BLaER1 (cell line): ENCODE data around the gene PHF10.

Source experiments
- H3K27ac ChIP-seq: shearing (Covaris generic); formaldehyde crosslinking; 2 replicates; pipeline ENCODE4 v1.8.1; 2022
- H3K27me3 ChIP-seq: shearing (Covaris generic); formaldehyde crosslinking; 2 replicates; pipeline ENCODE4 v1.8.1; 2022
- H3K36me3 ChIP-seq: shearing (Covaris generic); formaldehyde crosslinking; 2 replicates; pipeline ENCODE4 v1.8.1; 2022
- H3K4me1 ChIP-seq: shearing (Covaris generic); formaldehyde crosslinking; 2 replicates; pipeline ENCODE4 v1.8.1; 2022
- H3K4me2 ChIP-seq: shearing (Covaris generic); formaldehyde crosslinking; 2 replicates; pipeline ENCODE4 v1.8.1; 2022
- H3K4me3 ChIP-seq: shearing (Covaris generic); formaldehyde crosslinking; 2 replicates; pipeline ENCODE4 v1.8.1; 2022
- H3K9ac ChIP-seq: shearing (Covaris generic); formaldehyde crosslinking; 2 replicates; pipeline ENCODE4 v1.8.1; 2022
- H3K9me3 ChIP-seq: shearing (Covaris generic); formaldehyde crosslinking; 2 replicates; pipeline ENCODE4 v1.8.1; 2022
- H4K20me1 ChIP-seq: shearing (Covaris generic); formaldehyde crosslinking; 2 replicates; pipeline ENCODE4 v1.8.1; 2022
- Cebpa-rat ChIP-seq: shearing (Covaris generic); IDR thresholded peaks from 2 replicates; pipeline ENCODE4 v1.8.1; 2022

The PHF10 gene

GRCh38 chr6:169685860-169686259 is 38.4 kb downstream of the PHF10 start:
- no peak overlapping the region for H3K9ac ChIP-seq
- no peak for TF ChIP-seq Cebpa-rat
- H3K9me3 ChIP-seq: peaks cover 65% of the 10 kb centered on the region
- H3K36me3 ChIP-seq: peaks cover 74% of the 10 kb centered on the region
- H4K20me1 ChIP-seq: no peaks in the 10 kb centered on the region; the same call in 1 of the 2 replicates
- H3K4me2 ChIP-seq: no peak overlapping the region
- H3K27me3 ChIP-seq: no peaks in the 10 kb centered on the region
- H3K4me3 ChIP-seq: no peak overlapping the region
- no peaks in the 10 kb centered on the region for H3K4me1 ChIP-seq
- H3K27ac ChIP-seq: no peak overlapping the region

DNA sequence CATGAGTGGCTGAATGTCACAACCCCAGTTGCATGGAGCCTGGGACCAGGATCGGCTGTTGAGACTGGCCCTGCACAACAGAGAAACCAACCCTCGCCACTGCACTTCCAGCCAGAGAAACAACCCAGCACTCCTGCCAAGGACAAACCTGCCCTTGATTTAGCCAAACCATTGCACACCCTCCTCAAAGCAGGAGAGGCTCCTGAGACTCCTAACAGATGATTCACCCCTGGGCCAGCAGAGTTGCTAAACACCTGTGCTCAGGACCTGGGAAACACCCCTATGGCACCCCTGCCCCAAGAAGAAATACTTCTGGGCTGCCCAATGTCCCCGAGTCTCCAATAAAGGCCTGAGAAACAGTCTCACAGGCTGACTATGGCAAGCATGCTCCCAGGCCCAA is 40.2 kb downstream of the PHF10 start:
- TF ChIP-seq Cebpa-rat: no peak
- no peaks in the 10 kb centered on the region; the same call in 1 of the 2 replicates for H4K20me1 ChIP-seq
- H3K27ac ChIP-seq: no peak overlapping the region
- H3K4me2 ChIP-seq: no peak overlapping the region
- peaks cover 48% of the 10 kb centered on the region for H3K9me3 ChIP-seq
- no peak overlapping the region for H3K9ac ChIP-seq
- H3K27me3 ChIP-seq: no peaks in the 10 kb centered on the region
- no peaks in the 10 kb centered on the region for H3K4me1 ChIP-seq
- no peak overlapping the region for H3K4me3 ChIP-seq
- H3K36me3 ChIP-seq: peaks cover 62% of the 10 kb centered on the region

GRCh38 chr6:169678342-169678741 is 46.0 kb downstream of the PHF10 start:
- H3K36me3 ChIP-seq: peaks cover 42% of the 10 kb centered on the region
- no peak overlapping the region for H3K4me3 ChIP-seq
- H3K4me1 ChIP-seq: no peaks in the 10 kb centered on the region
- no peaks in the 10 kb centered on the region for H4K20me1 ChIP-seq
- H3K9me3 ChIP-seq: peaks cover 10% of the 10 kb centered on the region
- H3K4me2 ChIP-seq: no peak overlapping the region
- no peaks in the 10 kb centered on the region for H3K27me3 ChIP-seq
- no peak for TF ChIP-seq Cebpa-rat
- no peak overlapping the region for H3K27ac ChIP-seq
- H3K9ac ChIP-seq: no peak overlapping the region

- Histone ChIP-seq H4K20me1 (no peaks in the 10 kb centered on the region), H3K4me3 (no peak overlapping the region), H3K9me3 (peaks cover 10% of the 10 kb centered on the region), H3K27me3 (no peaks in the 10 kb centered on the region), H3K36me3 (peaks cover 38% of the 10 kb centered on the region), H3K27ac (no peak overlapping the region), H3K4me2 (no peak overlapping the region), H3K4me1 (no peaks in the 10 kb centered on the region), H3K9ac (no peak overlapping the region)
- no peak for TF ChIP-seq Cebpa-rat
Observed at GRCh38 chr6:169677096-169677495, 47.2 kb downstream of the PHF10 start.

- Histone ChIP-seq H3K9ac (no peak overlapping the region), H3K27ac (no peak overlapping the region), H4K20me1 (no peaks in the 10 kb centered on the region), H3K36me3 (peaks cover 43% of the 10 kb centered on the region), H3K4me3 (no peak overlapping the region), H3K4me1 (peaks cover 3% of the 10 kb centered on the region), H3K27me3 (no peaks in the 10 kb centered on the region), H3K9me3 (no peaks in the 10 kb centered on the region), H3K4me2 (no peak overlapping the region)
- TF ChIP-seq Cebpa-rat: no peak
Observed at GRCh38 chr6:169675011-169675410, 49.3 kb downstream of the PHF10 start.

DNA sequence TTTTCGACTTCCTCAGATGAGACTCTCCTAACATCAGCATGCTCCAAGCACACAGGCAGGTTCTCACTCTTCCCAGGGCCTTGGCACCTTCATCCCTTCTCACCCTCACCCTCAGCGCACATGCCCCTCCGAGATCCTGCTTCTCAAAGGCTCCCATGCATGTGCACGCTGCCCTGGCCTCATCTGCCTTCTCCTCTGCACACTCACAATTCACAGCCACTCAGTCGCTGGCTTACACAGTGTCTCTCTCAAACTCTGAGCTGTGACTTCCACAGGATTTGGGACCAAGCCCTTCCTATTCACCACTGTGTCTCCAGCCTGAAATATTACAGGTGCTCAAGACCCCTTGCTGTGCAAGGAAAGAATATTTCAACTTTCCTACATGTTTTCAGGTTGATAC is 52.7 kb downstream of the PHF10 start:
- H3K4me3 ChIP-seq: no peak overlapping the region
- H3K9ac ChIP-seq: no peak overlapping the region
- no peak overlapping the region for H3K27ac ChIP-seq
- H3K9me3 ChIP-seq: no peaks in the 10 kb centered on the region
- TF ChIP-seq Cebpa-rat: no peak
- H3K4me1 ChIP-seq: peaks cover 9% of the 10 kb centered on the region
- H3K27me3 ChIP-seq: no peaks in the 10 kb centered on the region
- no peaks in the 10 kb centered on the region for H4K20me1 ChIP-seq
- no peak overlapping the region for H3K4me2 ChIP-seq
- H3K36me3 ChIP-seq: peaks cover 49% of the 10 kb centered on the region

GRCh38 chr6:169669889-169670288 is 54.4 kb downstream of the PHF10 start:
- Histone ChIP-seq H3K36me3 (peaks cover 58% of the 10 kb centered on the region), H3K4me3 (no peak overlapping the region), H3K9me3 (no peaks in the 10 kb centered on the region), H3K4me1 (peaks cover 9% of the 10 kb centered on the region), H3K27ac (0 out of 2 replicates have a peak overlapping the region, but pooled peaks have one; percentile 1), H3K4me2 (peak overlapping the region; percentile 36), H4K20me1 (no peaks in the 10 kb centered on the region), H3K9ac (no peak overlapping the region), H3K27me3 (no peaks in the 10 kb centered on the region)
- no peak for TF ChIP-seq Cebpa-rat

- peaks cover 62% of the 10 kb centered on the region for H3K36me3 ChIP-seq
Observed at GRCh38 chr6:169669147-169669546, 55.2 kb downstream of the PHF10 start.

GRCh38 chr6:169668203-169668847 is 56.0 kb downstream of the PHF10 start:
- Histone ChIP-seq H3K27me3 (no peaks in the 10 kb centered on the region), H3K9me3 (no peaks in the 10 kb centered on the region), H3K36me3 (peaks cover 70% of the 10 kb centered on the region), H3K9ac (no peak overlapping the region), H3K4me2 (no peak overlapping the region), H3K4me3 (no peak overlapping the region), H4K20me1 (no peaks in the 10 kb centered on the region), H3K27ac (no peak overlapping the region), H3K4me1 (peaks cover 9% of the 10 kb centered on the region)
- TF ChIP-seq Cebpa-rat: no peak

More at GRCh38 chr6:169669147-169669546, 55.2 kb downstream of the PHF10 start:
- Histone ChIP-seq H3K27ac (no peak overlapping the region), H3K4me1 (peaks cover 9% of the 10 kb centered on the region), H3K9ac (no peak overlapping the region), H3K4me3 (no peak overlapping the region), H3K27me3 (no peaks in the 10 kb centered on the region), H3K9me3 (no peaks in the 10 kb centered on the region), H4K20me1 (no peaks in the 10 kb centered on the region), H3K4me2 (no peak overlapping the region)
- no peak for TF ChIP-seq Cebpa-rat

DNA sequence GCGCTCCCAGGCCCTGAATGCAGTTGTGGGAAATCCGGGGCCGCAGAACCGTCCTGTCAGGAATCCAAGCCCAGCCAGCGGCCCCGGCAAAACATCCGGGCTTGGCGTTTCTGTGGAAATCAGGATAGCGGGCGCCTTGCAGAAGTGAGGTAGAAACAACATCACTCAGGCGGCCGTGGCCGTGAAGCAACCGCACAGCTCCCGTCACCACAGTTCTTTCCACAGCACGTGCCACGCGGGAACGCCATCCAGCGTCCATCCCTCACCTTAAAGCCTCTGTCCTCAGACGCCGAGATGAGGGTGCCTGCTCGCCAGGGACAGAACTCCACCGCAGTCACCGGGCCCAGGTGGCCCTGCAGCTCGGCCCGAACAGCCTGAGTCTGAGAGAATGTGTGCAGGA is 56.6 kb downstream of the PHF10 start:
- Histone ChIP-seq H3K4me1 (peaks cover 9% of the 10 kb centered on the region), H3K9ac (no peak overlapping the region), H3K9me3 (no peaks in the 10 kb centered on the region), H3K27me3 (no peaks in the 10 kb centered on the region), H3K36me3 (peaks cover 71% of the 10 kb centered on the region), H3K27ac (no peak overlapping the region), H4K20me1 (no peaks in the 10 kb centered on the region), H3K4me2 (no peak overlapping the region), H3K4me3 (no peak overlapping the region)
- TF ChIP-seq Cebpa-rat: no peak

DNA sequence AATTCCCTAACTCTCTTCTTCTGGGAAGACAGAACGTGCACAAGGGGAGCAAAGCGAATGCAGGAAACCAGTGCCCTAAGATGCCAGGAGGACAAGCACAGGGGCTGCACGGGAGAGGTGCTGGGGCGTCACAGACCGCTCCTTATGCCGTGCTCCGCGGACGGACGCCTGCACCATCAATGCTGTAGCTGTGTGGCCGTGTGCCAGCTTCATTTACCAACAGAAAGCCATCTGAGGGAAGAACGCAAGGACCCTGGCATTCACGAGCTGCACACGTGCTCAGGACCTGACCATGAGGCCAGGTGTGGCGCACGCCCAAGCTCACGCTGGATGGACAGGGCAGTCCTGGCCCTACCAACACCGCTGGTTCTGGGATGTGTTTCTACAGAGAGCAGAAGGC is 57.9 kb downstream of the PHF10 start:
- no peaks in the 10 kb centered on the region for H3K9me3 ChIP-seq
- H3K27ac ChIP-seq: no peak overlapping the region
- H3K27me3 ChIP-seq: no peaks in the 10 kb centered on the region
- H3K4me2 ChIP-seq: no peak overlapping the region
- peaks cover 9% of the 10 kb centered on the region for H3K4me1 ChIP-seq
- TF ChIP-seq Cebpa-rat: no peak
- H3K4me3 ChIP-seq: no peak overlapping the region
- no peaks in the 10 kb centered on the region for H4K20me1 ChIP-seq
- no peak overlapping the region for H3K9ac ChIP-seq
- peaks cover 71% of the 10 kb centered on the region for H3K36me3 ChIP-seq
